Endothelial cell of umbilical vein (primary cell): ENCODE results near the gene TRAPPC2. TPM values are rescaled to one million over a fixed set of nuclear protein-coding genes. Genes with fewer than 3 reads are reported as not detected.

Experiments
- BruUV-seq: library from RNA; stranded (reverse); fragments of 400-500 nt; replicated peaks from 2 replicates; lab custom pipeline; 2021; lab: Mats Ljungman, UMichigan
- CTCF ChIA-PET: fragments of 300-600, 350-600 bp; sonication (Branson Sonifier 250); formaldehyde crosslinking; loops from one replicate; lab custom pipeline; 2021; ENCODE audit warnings: antibody characterized with exemption, inconsistent platforms; lab: Charles Lee
- POLR2A ChIA-PET: fragments of 300-600, 350-600 bp; sonication (Branson Sonifier 250); formaldehyde crosslinking; loops from one replicate; lab custom pipeline; 2021; ENCODE audit warnings: antibody characterized with exemption, inconsistent platforms; lab: Charles Lee
- DNase-seq: peaks from one replicate; pipeline ENCODE4 v3.0.0-alpha.2; 2011; ENCODE audit warnings: low read depth, low spot score
- FAIRE-seq: peaks from 2 replicates; lab custom pipeline; 2011; peaks lifted over from hg19 to GRCh38; lab: Jason Lieb, UNC
- H2AFZ ChIP-seq: 2 replicates; pipeline ENCODE4 v1.6.0; 2012; ENCODE audit warnings: low read depth, low read length, control low read depth, inconsistent platforms
- H3K27ac ChIP-seq: 2 replicates; pipeline ENCODE4 v1.5.1; 2011; ENCODE audit warnings: low read depth, mild to moderate bottlenecking, control low read depth, low read length, moderate library complexity; ENCODE audit not compliant: insufficient read depth
- H3K27me3 ChIP-seq, 2 experiments: 2 replicates each; pipeline versions ENCODE4 v1.6.0 to v1.6.1; 2011; ENCODE audit warnings: low read length in 2 of 2, mixed read lengths in 1 of 2; ENCODE audit not compliant: control insufficient read depth in 2 of 2, insufficient read depth in 2 of 2
- H3K36me3 ChIP-seq, 2 experiments: 2 replicates in 1 of 2; 3 replicates in 1 of 2; pipeline ENCODE4 v1.5.1; 2011; ENCODE audit warnings: low read length in 2 of 2, mild to moderate bottlenecking in 1 of 2, moderate library complexity in 1 of 2; ENCODE audit not compliant: control insufficient read depth in 2 of 2, insufficient read depth in 2 of 2; ENCODE audit errors: extremely low read depth in 1 of 2
- H3K4me1 ChIP-seq: 3 replicates; pipeline ENCODE4 v1.5.1; 2011; ENCODE audit warnings: mild to moderate bottlenecking, low read length; ENCODE audit not compliant: control insufficient read depth, insufficient read depth; ENCODE audit errors: extremely low read depth
- H3K4me2 ChIP-seq: 2 replicates; pipeline ENCODE4 v1.6.1; 2011; ENCODE audit warnings: low read length, control low read depth, mixed read lengths; ENCODE audit not compliant: insufficient read depth
- H3K4me3 ChIP-seq, 3 experiments: fragments of 200-600 bp in 1 of 3; sonication (generic), shearing (Covaris generic) in 1 of 3; replicated peaks in 1 of 3; 2 replicates each; pipeline ENCODE4 v1.5.1; 2011 to 2016; ENCODE audit warnings: control low read depth in 3 of 3, low read length in 3 of 3, mild to moderate bottlenecking in 2 of 3, inconsistent platforms in 1 of 3, low read depth in 1 of 3, moderate library complexity in 1 of 3; ENCODE audit not compliant: insufficient read depth in 1 of 3
- H3K79me2 ChIP-seq: 2 replicates; pipeline ENCODE4 v1.6.0; 2012; ENCODE audit warnings: low read length, inconsistent platforms; ENCODE audit not compliant: control insufficient read depth, insufficient read depth
- H3K9ac ChIP-seq: replicated peaks from 2 replicates; pipeline ENCODE3; 2011; ENCODE audit warnings: low read length, control low read depth; ENCODE audit not compliant: insufficient read depth; ENCODE audit errors: extremely low read depth
- H3K9me1 ChIP-seq: replicated peaks from 3 replicates; pipeline ENCODE4 v1.6.0; 2011; ENCODE audit warnings: mild to moderate bottlenecking, low read length; ENCODE audit not compliant: control insufficient read depth, insufficient read depth; ENCODE audit errors: extremely low read depth
- H3K9me3 ChIP-seq: replicated peaks from 2 replicates; pipeline ENCODE4 v1.5.1; 2012; ENCODE audit warnings: low read length, inconsistent platforms; ENCODE audit not compliant: control insufficient read depth, insufficient read depth
- H4K20me1 ChIP-seq: replicated peaks from 2 replicates; pipeline ENCODE3; 2011; ENCODE audit warnings: mild to moderate bottlenecking, low read length; ENCODE audit not compliant: control insufficient read depth, insufficient read depth; ENCODE audit errors: extremely low read depth
- CTCF ChIP-seq, 2 donors: IDR thresholded peaks; 1 replicate in 1 of 2; 2 replicates in 1 of 2; pipeline ENCODE4 v1.5.1; 2011; ENCODE audit warnings: low read length in 2 of 2, mild to moderate bottlenecking in 2 of 2, moderate library complexity in 2 of 2, control low read depth in 1 of 2, inconsistent platforms in 1 of 2, low read depth in 1 of 2; ENCODE audit not compliant: insufficient read depth in 1 of 2; ENCODE audit errors: extremely low read depth in 1 of 2
- EZH2 ChIP-seq: IDR thresholded peaks from 2 replicates; pipeline ENCODE4 v1.6.1; 2012; ENCODE audit warnings: borderline replicate concordance, low read depth, mild to moderate bottlenecking, moderate library complexity, low read length, inconsistent platforms; ENCODE audit not compliant: severe bottlenecking
- FOS ChIP-seq: IDR thresholded peaks from 2 replicates; pipeline ENCODE4 v1.6.1; 2011; ENCODE audit warnings: mild to moderate bottlenecking, low read length, moderate library complexity, borderline replicate concordance; ENCODE audit not compliant: insufficient read depth
- GATA2 ChIP-seq: IDR thresholded peaks from 2 replicates; pipeline ENCODE4 v1.7.0; 2011; ENCODE audit warnings: low read depth, mild to moderate bottlenecking, moderate library complexity, mixed read lengths, low read length; ENCODE audit not compliant: insufficient read length, insufficient read depth
- JUN ChIP-seq: IDR thresholded peaks from 2 replicates; pipeline ENCODE4 v1.6.1; 2011; ENCODE audit warnings: borderline replicate concordance, low read depth; ENCODE audit not compliant: insufficient read length, insufficient read depth
- MAX ChIP-seq: IDR thresholded peaks from 2 replicates; pipeline ENCODE4 v1.6.1; 2011; ENCODE audit not compliant: insufficient read depth, insufficient read length
- MYC ChIP-seq: IDR thresholded peaks from one replicate; pipeline ENCODE4 v1.6.1; 2011; ENCODE audit warnings: mild to moderate bottlenecking, low read depth, low read length
- POLR2A ChIP-seq: IDR thresholded peaks from 2 replicates; pipeline ENCODE4 v1.6.1; 2012; ENCODE audit warnings: low read depth, mild to moderate bottlenecking, control low read depth, low read length
- POLR2AphosphoS5 ChIP-seq: IDR thresholded peaks from 2 replicates; pipeline ENCODE4 v1.6.1; 2012; ENCODE audit warnings: low read depth, mild to moderate bottlenecking, control low read depth, low read length, moderate library complexity; ENCODE audit not compliant: insufficient read depth
- dilution Hi-C: fragments of 300-500 bp; cut with MboI; formaldehyde crosslinking; loops from one replicate; pipeline ENCODE4 v1.15.0; 2019; ENCODE audit warnings: low sequenced_read_pairs; ENCODE audit not compliant: extremely low pct_ligation_motif_present
- intact Hi-C: fragments of 100-400 bp; cut with micrococcal nuclease; formaldehyde crosslinking; loops from one replicate; pipeline ENCODE4 v1.10.0; 2022
- polyA plus RNA-seq, 4 experiments: library from polyadenylated mRNA; depleted of rRNA in 3 of 4; stranded (reverse) in 3 of 4; unstranded in 1 of 4; fragments of >200 nt; gene quantifications; 2 replicates each; pipeline versions ENCODE4 v1.2.1 to v1.2.3, GENCODE V29; 2011 to 2012; ENCODE audit warnings: missing spikeins in 1 of 4
- total RNA-seq: library from RNA; stranded (reverse); gene quantifications from 2 replicates; pipeline ENCODE4 v1.2.3, GENCODE V29; 2021

TRAPPC2 gene
- total and polyA plus RNA-seq, 2 donors (not counting 3 experiments of a cell fraction or from before 2014, with no cell fraction given): 6.6 to 13.0 TPM

- Histone ChIP-seq H3K36me3 (no peaks in the 10 kb centered on the region), H3K4me2 (no peak overlapping the region), H4K20me1 (no peaks in the 10 kb centered on the region), H3K27ac (no peak overlapping the region), H2AFZ (no peak overlapping the region), H3K27me3 (no peaks in the 10 kb centered on the region), H3K9me1 (no peaks in the 10 kb centered on the region), H3K9ac (no peak overlapping the region), H3K4me1 (peaks cover 14% of the 10 kb centered on the region), H3K9me3 (no peaks in the 10 kb centered on the region), H3K79me2 (peaks cover 42% of the 10 kb centered on the region), H3K4me3 (no peak overlapping the region)
- dilution Hi-C loops: no loop called here
- TF ChIP-seq POLR2A (no peak), GATA2 (no peak), EZH2 (no peak), FOS (no peak), CTCF (IDR thresholded peaks at IDR 0.05; ENCODE audit: extremely low read depth in 1 of 2, insufficient read depth in 1 of 2, low read depth in 1 of 2, low read length in 2 of 2) (no peak), POLR2AphosphoS5 (no peak), JUN (no peak), MAX (no peak), MYC (no peak)
- DNase-seq (no peak), FAIRE-seq (no peak)
- ChIA-PET POLR2A (no interaction called here), CTCF (no interaction called here)
- no TSS peak for BruUV-seq
- intact Hi-C loops: no loop called here
Measured at GRCh38 chrX:13702111-13702789, 32.2 kb downstream of the TRAPPC2 start.
